Measurements from ENCODE around the gene UVRAG.

GRCh38 chr11:75884321-75884720 is 69.3 kb downstream of the UVRAG start:
- TF ChIP-seq CTCF (IDR thresholded peaks at IDR 0.05) = no peak
- no peak for TF ChIP-seq POLR2A (IDR thresholded peaks at IDR 0.05)
- TF ChIP-seq EP300 (IDR thresholded peaks at IDR 0.05) = no peak

Data from ovary (tissue), 3 donors.